GM21423 (cell line): ENCODE measurements around the gene NAA20.

Experiments
- ATAC-seq: cut with Tn5 transposase; IDR thresholded peaks from one replicate; pipeline ENCODE4 v1.9.1; 2021; ENCODE audit warnings: mild to moderate bottlenecking, moderate library complexity; ENCODE audit not compliant: unreplicated experiment

NAA20 gene

DNA sequence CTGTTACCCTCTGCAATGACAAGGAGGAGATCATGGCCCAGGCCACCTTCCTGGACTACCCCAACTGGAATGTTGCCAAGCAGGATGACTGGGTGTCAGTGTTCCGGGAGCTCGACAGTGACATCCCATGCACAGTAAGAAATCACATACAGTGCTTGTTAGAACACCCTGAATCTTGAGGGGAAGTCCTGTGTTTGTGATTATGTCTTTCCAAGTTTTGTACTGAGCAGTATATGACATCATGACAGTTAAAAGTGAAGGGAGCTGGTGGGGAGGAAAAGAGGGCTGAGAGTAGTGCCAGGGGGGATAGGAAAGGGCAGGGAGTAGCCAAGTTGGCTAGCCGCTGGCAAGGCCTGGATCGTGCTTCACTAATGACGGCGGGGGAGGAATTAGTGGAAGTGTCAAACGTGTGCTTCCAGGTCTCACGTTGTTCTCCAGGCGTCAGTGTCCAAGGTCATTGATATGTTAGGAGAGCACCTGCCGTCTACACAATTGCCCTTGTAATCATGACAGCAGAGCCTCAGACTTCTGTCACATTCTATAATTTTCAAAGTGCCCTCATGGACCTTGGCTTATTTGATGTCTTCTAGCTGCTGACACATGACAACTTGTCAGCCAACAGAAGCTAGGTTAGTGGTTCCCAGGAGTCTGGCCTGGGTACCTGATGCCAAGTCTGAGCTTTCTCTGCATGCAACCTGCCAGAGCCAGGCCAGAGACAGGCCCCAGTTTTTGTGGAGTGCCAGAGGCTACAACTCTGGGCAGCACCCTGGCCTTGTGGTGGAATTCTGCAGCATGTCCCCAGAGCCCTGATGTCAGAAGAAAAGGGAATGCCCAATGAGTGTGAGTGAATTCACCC lies 53.9 kb downstream of the NAA20 start:
- ATAC-seq: no peak

- no peak for ATAC-seq
Observed at GRCh38 chr20:20073801-20074371, 56.7 kb downstream of the NAA20 start.

DNA sequence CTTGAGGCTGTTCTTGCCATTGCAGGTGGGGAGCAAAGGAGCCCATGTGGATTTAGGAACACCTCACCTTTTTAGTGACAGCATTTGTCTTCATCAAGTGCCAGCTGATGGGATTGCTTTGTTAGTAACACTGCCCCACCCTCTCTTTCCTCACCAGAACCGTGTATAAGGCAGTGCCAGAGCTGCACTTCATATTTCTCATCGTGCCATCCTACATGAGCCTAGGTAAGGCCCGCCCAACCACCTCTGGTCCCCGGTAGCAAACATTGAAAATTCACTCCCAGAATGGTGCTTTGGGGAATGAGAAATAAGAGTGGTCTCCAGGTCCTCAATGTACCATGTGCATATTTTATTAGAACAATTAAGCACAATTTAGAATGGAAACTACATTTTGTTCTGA lies 57.9 kb downstream of the NAA20 start:
- ATAC-seq: no peak

DNA sequence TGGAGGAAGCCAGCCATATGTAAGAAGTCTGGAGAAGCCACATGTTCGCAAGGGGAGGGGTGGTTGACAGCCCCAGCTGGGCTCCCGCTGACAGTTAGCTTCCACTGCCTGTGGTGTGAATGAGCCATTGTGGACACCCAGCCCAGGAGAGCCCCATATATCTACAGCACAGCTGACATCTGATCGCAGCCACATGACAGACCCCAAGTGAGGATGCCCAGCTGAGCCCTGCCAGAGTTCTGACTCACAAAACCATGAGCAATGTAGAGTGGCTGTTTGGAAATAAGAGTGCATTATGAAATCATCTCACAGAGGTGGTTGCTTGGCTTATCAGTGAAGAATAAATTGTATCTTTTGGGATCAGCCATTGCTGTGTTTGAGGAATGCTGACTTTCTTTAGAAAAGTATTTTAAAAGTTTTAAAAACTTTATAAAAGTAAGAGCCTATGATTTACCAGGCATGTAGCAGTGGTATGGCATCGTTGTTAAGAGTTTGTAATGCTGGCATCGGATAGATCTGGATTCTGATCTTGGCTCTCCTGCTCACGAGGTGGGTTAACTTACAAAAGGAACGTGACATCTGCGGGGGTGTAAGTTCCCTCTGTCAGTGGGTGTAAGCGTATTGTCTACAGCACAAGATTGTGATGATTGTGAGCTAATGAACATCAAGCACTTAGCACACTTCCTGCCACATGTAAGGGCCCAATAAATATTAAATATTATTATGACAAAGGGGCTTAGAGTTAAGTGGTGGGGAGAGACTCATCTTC lies 59.3 kb downstream of the NAA20 start:
- ATAC-seq: no peak

DNA sequence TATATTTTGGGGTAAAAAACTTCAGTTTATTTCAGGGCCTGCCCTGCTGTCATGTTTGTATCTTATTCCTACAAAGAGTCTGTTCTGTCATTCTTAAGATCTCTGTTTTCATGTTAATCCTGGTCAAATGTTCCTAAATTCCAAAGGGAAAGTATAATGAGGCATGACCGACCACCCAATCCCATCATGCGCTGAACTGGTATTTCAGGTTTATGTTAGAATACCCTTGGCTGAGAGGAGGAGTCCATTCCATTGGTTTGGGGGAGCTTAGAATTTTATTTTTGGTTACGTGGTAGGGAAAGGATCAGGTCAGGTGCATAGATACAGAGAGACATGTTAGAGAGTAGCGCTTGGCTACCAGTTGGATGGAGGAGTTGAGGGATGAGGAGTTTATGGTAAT lies 60.9 kb downstream of the NAA20 start:
- no peak for ATAC-seq

DNA sequence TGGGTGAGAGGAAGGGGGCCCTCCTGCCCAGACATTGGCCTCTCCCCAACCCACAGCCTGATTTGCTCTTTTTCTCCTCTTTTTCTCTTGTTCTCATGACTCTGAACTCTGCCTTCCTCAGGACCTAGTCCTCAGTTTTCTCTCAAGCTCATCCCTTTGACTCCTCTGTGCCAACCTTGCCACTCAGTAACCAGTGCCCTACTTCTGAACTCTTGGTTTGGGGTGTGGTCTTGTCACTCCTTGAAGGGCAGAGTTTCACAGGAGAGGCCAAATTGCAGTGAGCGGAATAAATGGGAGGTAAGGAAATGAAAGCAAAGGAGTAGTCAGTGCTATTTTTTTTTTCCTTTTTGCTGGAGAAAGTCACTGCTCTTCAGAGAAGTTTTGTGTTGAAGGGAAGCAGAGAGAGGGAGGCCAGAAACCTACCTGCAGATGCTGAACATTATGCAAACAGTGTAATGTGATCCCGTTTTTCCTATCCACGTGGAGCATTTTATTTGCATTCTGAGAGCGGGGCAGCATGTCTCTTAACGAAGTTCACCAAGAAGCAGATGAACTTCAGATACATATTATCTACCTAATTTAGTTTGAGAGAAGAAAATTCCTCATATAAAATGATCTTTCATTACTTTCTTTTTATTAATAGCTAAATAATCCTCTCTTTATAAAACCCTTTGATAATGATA lies 62.1 kb downstream of the NAA20 start:
- no peak for ATAC-seq
